WTC11 (cell line): ENCODE measurements around the gene SLC6A9. TPM values are rescaled to one million over a fixed set of nuclear protein-coding genes. Genes with fewer than 3 reads are reported as not detected.
A peak's percentile ranks its signal among the peaks of the same experiment; 100 is the strongest.

Experiments used
- ARID4B ChIP-seq: sonication (generic); formaldehyde crosslinking; IDR thresholded peaks from 2 replicates; pipeline ENCODE4 v1.8.0; 2023; ENCODE audit warnings: missing genetic modification reagents, mild to moderate bottlenecking, borderline replicate concordance
- ATF2 ChIP-seq: sonication (generic); formaldehyde crosslinking; IDR thresholded peaks from 2 replicates; pipeline ENCODE4 v1.8.1; 2022; ENCODE audit warnings: low read depth, missing genetic modification reagents, borderline replicate concordance
- ATF3 ChIP-seq: sonication (generic); formaldehyde crosslinking; conservative IDR thresholded peaks from 2 replicates; pipeline ENCODE4 v1.8.1; 2022; ENCODE audit warnings: mild to moderate bottlenecking, missing genetic modification reagents
- E2F5 ChIP-seq: sonication (generic); formaldehyde crosslinking; IDR thresholded peaks from 2 replicates; pipeline ENCODE4 v1.8.1; 2022; ENCODE audit warnings: mild to moderate bottlenecking, moderate library complexity, missing genetic modification reagents
- ESRRA ChIP-seq: sonication (generic); formaldehyde crosslinking; IDR thresholded peaks from 2 replicates; pipeline ENCODE4 v1.8.1; 2022; ENCODE audit warnings: mild to moderate bottlenecking, missing genetic modification reagents, borderline replicate concordance
- FOXP1 ChIP-seq: sonication (generic); formaldehyde crosslinking; IDR thresholded peaks from 2 replicates; pipeline ENCODE4 v1.8.0; 2022; ENCODE audit warnings: missing genetic modification reagents, mild to moderate bottlenecking, moderate library complexity, borderline replicate concordance
- GRHL2 ChIP-seq: fragments of 250-450 bp; sonication (Bioruptor Pico); IDR thresholded peaks from 2 replicates; pipeline ENCODE4 v1.8.0; 2022; ENCODE audit warnings: mild to moderate bottlenecking, moderate library complexity; ENCODE audit not compliant: insufficient replicate concordance, severe bottlenecking
- IRF2 ChIP-seq: sonication (generic); formaldehyde crosslinking; IDR thresholded peaks from 2 replicates; pipeline ENCODE4 v1.8.0; 2022; ENCODE audit warnings: low read depth, missing genetic modification reagents, borderline replicate concordance
- JAZF1 ChIP-seq: fragments of 250-450 bp; sonication (Bioruptor Pico); IDR thresholded peaks from 2 replicates; pipeline ENCODE4 v1.9.0; 2021; ENCODE audit warnings: moderate library complexity, mild to moderate bottlenecking, inconsistent platforms
- JUN ChIP-seq: sonication (generic); formaldehyde crosslinking; IDR thresholded peaks from 2 replicates; pipeline ENCODE4 v1.8.0; 2023; ENCODE audit warnings: mild to moderate bottlenecking, missing genetic modification reagents
- MXD4 ChIP-seq: fragments of 250-450 bp; sonication (Bioruptor Pico); IDR thresholded peaks from 2 replicates; pipeline ENCODE4 v1.8.0; 2021; ENCODE audit warnings: mild to moderate bottlenecking, moderate library complexity, borderline replicate concordance
- MYBL2 ChIP-seq: sonication (generic); formaldehyde crosslinking; IDR thresholded peaks from 2 replicates; pipeline ENCODE4 v1.8.1; 2023; ENCODE audit warnings: mild to moderate bottlenecking, moderate library complexity, missing genetic modification reagents
- NFATC4 ChIP-seq: fragments of 250-450 bp; sonication (Bioruptor Pico); IDR thresholded peaks from 2 replicates; pipeline ENCODE4 v1.9.0; 2021; ENCODE audit warnings: mild to moderate bottlenecking
- NR2C2 ChIP-seq: sonication (generic); formaldehyde crosslinking; IDR thresholded peaks from 2 replicates; pipeline ENCODE4 v1.8.0; 2022; ENCODE audit warnings: mild to moderate bottlenecking, missing genetic modification reagents
- OVOL2 ChIP-seq: fragments of 250-450 bp; sonication (Bioruptor Pico); IDR thresholded peaks from 2 replicates; pipeline ENCODE4 v1.9.0; 2021; ENCODE audit warnings: mild to moderate bottlenecking, borderline replicate concordance
- RORB ChIP-seq: fragments of 250-450 bp; sonication (Bioruptor Pico); IDR thresholded peaks from 2 replicates; pipeline ENCODE4 v1.9.0; 2021; ENCODE audit warnings: mild to moderate bottlenecking
- SP1 ChIP-seq: sonication (generic); formaldehyde crosslinking; conservative IDR thresholded peaks from 2 replicates; pipeline ENCODE4 v1.8.1; 2022; ENCODE audit warnings: missing genetic modification reagents
- ZNF138 ChIP-seq: sonication (generic); formaldehyde crosslinking; conservative IDR thresholded peaks from 2 replicates; pipeline ENCODE4 v1.8.1; 2022; ENCODE audit warnings: mild to moderate bottlenecking, moderate library complexity, missing genetic modification reagents
- ZNF219 ChIP-seq: sonication (generic); formaldehyde crosslinking; IDR thresholded peaks from 2 replicates; pipeline ENCODE4 v1.8.0; 2023; ENCODE audit warnings: missing genetic modification reagents, mild to moderate bottlenecking, borderline replicate concordance
- ZNF317 ChIP-seq: sonication (generic); formaldehyde crosslinking; IDR thresholded peaks from 2 replicates; pipeline ENCODE4 v1.8.1; 2023; ENCODE audit warnings: low read depth, mild to moderate bottlenecking, moderate library complexity, missing genetic modification reagents, borderline replicate concordance
- ZNF532 ChIP-seq: fragments of 250-450 bp; sonication (Bioruptor Pico); IDR thresholded peaks from 2 replicates; pipeline ENCODE4 v1.9.0; 2021; ENCODE audit warnings: mild to moderate bottlenecking, borderline replicate concordance
- total RNA-seq: library from RNA; stranded (reverse); gene quantifications from 3 replicates; pipeline ENCODE4 v1.2.3, GENCODE V29; 2021
- TF ChIP-seq, protein P1 (sequence below): sonication (generic); formaldehyde crosslinking; IDR thresholded peaks from 2 replicates; pipeline ENCODE4 v1.8.0; 2022; ENCODE audit warnings: mild to moderate bottlenecking, missing genetic modification reagents
- TF ChIP-seq, protein P2 (sequence below): sonication (generic); formaldehyde crosslinking; IDR thresholded peaks from 2 replicates; pipeline ENCODE4 v1.8.1; 2023; ENCODE audit warnings: mild to moderate bottlenecking, missing genetic modification reagents
- TF ChIP-seq, protein P3 (sequence below): sonication (generic); formaldehyde crosslinking; IDR thresholded peaks from 2 replicates; pipeline ENCODE4 v1.8.1; 2023; ENCODE audit warnings: mild to moderate bottlenecking, missing genetic modification reagents, moderate library complexity

SLC6A9 gene
- total RNA-seq, 1 experiment from 2014 or later: 14.4 TPM

- TF ChIP-seq GRHL2 (CRISPR knock-in tag) (no peak), ZNF138 (no peak), ARID4B (CRISPR knock-in tag) (0 out of 2 replicates have a peak, but pooled peaks have one; percentile 23), JUN (no peak), MXD4 (no peak), ATF3 (CRISPR knock-in tag) (no peak), ZNF219 (no peak), ESRRA (no peak), E2F5 (CRISPR knock-in tag) (no peak), ZNF317 (CRISPR knock-in tag) (no peak), MYBL2 (CRISPR knock-in tag) (no peak), ZNF532 (CRISPR knock-in tag) (no peak), RORB (CRISPR knock-in tag) (no peak), NR2C2 (CRISPR knock-in tag) (peak; percentile 46), OVOL2 (CRISPR knock-in tag) (no peak), IRF2 (CRISPR knock-in tag) (no peak), JAZF1 (CRISPR knock-in tag) (no peak), ATF2 (no peak), SP1 (CRISPR knock-in tag) (no peak), NFATC4 (no peak), FOXP1 (CRISPR knock-in tag) (peak; percentile 44; the same call in 1 of the 2 replicates)
- TF ChIP-seq, protein P1, sequence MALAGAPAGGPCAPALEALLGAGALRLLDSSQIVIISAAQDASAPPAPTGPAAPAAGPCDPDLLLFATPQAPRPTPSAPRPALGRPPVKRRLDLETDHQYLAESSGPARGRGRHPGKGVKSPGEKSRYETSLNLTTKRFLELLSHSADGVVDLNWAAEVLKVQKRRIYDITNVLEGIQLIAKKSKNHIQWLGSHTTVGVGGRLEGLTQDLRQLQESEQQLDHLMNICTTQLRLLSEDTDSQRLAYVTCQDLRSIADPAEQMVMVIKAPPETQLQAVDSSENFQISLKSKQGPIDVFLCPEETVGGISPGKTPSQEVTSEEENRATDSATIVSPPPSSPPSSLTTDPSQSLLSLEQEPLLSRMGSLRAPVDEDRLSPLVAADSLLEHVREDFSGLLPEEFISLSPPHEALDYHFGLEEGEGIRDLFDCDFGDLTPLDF (CRISPR knock-in tag): no peak
- TF ChIP-seq, protein P2, sequence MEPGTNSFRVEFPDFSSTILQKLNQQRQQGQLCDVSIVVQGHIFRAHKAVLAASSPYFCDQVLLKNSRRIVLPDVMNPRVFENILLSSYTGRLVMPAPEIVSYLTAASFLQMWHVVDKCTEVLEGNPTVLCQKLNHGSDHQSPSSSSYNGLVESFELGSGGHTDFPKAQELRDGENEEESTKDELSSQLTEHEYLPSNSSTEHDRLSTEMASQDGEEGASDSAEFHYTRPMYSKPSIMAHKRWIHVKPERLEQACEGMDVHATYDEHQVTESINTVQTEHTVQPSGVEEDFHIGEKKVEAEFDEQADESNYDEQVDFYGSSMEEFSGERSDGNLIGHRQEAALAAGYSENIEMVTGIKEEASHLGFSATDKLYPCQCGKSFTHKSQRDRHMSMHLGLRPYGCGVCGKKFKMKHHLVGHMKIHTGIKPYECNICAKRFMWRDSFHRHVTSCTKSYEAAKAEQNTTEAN (CRISPR knock-in tag): no peak
- TF ChIP-seq, protein P3, sequence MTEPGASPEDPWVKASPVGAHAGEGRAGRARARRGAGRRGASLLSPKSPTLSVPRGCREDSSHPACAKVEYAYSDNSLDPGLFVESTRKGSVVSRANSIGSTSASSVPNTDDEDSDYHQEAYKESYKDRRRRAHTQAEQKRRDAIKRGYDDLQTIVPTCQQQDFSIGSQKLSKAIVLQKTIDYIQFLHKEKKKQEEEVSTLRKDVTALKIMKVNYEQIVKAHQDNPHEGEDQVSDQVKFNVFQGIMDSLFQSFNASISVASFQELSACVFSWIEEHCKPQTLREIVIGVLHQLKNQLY (CRISPR knock-in tag): no peak
Observed at GRCh38 chr1:43979528-43980254, 51.6 kb downstream of the SLC6A9 start (continued).
